ENCODE data around the gene ZNF839.

Gene ZNF839

DNA sequence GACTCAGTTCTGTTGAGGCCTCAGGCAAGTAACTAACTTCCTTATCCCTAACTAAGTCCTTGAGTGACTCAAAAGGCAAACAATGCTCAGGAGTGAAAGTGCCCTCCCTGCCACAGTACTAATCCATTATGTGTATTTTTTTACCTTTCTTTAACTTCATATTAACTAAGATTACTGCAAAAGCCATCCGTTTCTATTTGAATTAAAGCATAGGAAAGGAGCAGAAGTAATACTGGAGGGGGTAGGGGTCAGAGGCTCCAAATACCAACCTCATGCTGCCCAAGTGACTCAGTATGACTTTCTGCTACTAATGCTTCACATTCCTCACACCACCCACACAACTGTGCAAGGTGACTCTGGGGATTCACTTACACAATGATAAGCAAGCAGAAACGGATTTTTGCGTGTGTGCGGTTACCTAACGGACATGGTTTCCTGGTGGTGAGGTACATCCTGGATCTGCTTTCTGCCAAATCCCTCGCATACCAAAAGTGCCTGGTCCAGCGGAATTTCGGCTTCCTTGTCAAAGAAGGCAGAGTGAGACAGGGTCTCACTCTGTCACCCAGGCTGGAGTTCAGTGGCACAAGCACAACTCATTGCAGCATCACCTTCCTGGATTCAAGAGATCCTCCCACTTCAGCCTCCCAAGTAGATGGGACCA is 39.7 kb upstream of the ZNF839 start:
- TF ChIP-seq, protein P1, sequence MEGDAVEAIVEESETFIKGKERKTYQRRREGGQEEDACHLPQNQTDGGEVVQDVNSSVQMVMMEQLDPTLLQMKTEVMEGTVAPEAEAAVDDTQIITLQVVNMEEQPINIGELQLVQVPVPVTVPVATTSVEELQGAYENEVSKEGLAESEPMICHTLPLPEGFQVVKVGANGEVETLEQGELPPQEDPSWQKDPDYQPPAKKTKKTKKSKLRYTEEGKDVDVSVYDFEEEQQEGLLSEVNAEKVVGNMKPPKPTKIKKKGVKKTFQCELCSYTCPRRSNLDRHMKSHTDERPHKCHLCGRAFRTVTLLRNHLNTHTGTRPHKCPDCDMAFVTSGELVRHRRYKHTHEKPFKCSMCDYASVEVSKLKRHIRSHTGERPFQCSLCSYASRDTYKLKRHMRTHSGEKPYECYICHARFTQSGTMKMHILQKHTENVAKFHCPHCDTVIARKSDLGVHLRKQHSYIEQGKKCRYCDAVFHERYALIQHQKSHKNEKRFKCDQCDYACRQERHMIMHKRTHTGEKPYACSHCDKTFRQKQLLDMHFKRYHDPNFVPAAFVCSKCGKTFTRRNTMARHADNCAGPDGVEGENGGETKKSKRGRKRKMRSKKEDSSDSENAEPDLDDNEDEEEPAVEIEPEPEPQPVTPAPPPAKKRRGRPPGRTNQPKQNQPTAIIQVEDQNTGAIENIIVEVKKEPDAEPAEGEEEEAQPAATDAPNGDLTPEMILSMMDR (IDR thresholded peaks at IDR 0.05; ENCODE audit: control extremely low read depth, extremely low read depth, low read depth, missing control alignments) = no peak
- CTCF ChIA-PET = no interaction called here
- DNase-seq (ENCODE audit: extremely low spot score) = no peak
- POLR2A ChIA-PET = no interaction called here

DNA sequence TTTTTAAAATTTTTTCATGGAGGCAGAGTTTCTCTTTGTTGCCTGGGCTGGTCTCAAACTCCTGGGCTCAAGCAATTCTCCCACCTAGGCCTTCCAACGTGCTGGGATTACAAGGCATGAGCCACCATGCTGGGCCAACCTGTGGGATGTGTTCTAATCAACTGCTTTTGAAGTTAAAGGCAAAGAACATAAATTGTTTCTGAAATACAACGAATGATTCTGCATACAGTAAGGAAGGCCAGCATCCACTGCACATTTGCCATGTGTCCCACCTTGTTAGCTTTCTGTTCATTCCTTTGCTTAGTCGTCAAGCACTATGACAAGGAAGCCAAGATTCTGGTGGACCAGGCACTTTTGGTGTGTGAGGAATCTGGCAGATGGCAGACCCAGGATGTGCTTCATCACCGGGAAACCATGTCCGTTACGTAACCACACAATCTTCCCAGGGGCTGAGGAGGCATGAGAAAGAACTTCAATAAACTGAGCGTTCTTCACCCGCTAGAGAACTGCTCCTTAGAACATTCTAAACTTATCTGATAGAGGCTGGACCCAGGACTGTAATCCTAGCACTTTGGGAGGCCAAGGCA is 39.1 kb upstream of the ZNF839 start:
- ChIA-PET POLR2A (no interaction called here), CTCF (no interaction called here)
- no peak for DNase-seq (ENCODE audit: extremely low spot score)
- TF ChIP-seq, protein P1 (IDR thresholded peaks at IDR 0.05; ENCODE audit: control extremely low read depth, extremely low read depth, low read depth, missing control alignments) = no peak

DNA sequence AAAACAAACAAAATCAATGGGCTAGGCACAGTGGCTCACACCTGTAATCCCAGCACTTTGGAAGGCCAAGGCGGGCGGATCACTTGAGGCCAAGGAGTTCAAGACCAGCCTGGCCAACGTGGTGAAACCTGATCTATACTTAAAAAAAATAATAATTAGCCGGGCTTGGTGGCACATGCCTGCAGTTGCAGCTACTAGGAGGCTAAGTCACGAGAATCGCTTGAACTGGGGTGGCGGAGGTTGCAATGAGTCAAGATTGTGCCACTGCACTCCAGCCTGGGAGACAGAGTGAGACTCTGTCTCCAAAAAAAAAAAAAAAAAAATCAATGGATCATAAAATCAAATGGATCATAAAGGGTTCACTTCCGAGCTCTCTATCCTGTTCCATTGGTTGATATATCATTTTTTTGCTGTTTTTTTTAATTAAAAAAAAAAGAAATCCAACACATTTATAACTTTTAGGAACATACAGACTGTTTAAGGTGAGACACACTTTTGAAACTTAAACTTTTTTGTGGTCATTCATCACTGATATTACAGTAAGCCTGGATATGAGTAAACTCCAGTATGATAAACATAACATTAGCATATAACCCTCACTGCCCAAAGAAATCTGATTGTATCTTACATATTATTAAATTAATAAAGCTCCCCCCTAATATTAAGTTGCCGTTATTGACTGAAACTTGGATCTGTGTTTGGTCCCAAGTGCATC is 36.6 kb upstream of the ZNF839 start:
- DNase-seq (ENCODE audit: extremely low spot score) = no peak
- ChIA-PET CTCF (interaction anchor here (0.9 to 2.1 kb wide), 2 partner anchors 8 to 13 kb away, joined by 4 to 6 read pairs; no protein-coding TSS in a partner anchor), POLR2A (no interaction called here)
- TF ChIP-seq, protein P1 (IDR thresholded peaks at IDR 0.05; ENCODE audit: control extremely low read depth, extremely low read depth, low read depth, missing control alignments) = no peak

DNA sequence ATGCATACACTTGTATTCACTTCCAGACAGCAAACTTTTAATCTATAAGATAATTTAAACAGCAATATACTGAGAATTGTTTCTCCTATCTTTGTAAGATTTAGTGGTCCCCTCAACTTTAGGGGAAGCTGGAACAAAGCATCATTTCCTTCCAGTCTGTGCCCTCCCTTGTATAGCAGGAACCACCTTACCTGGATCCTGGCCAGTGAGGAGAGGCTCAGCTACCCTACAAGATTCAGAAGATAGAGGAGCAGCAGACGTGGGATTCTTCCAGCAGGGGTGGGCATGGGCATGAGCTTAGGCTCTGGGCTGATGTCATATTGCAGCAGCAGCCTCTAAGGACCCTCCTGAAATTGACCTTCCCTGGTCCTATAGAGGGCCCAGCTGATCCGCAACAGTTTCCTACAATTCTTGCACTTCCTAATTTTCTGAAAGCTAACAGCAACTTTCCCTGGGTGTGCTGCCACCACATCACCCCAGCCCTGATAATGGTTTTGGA is 35.9 kb upstream of the ZNF839 start:
- DNase-seq (ENCODE audit: extremely low spot score) = no peak
- TF ChIP-seq, protein P1 (IDR thresholded peaks at IDR 0.05; ENCODE audit: control extremely low read depth, extremely low read depth, low read depth, missing control alignments) = no peak
- ChIA-PET POLR2A (no interaction called here), CTCF (interaction anchor here (0.9 to 2.1 kb wide), 2 partner anchors 9 to 12 kb away, joined by 4 to 6 read pairs; no protein-coding TSS in a partner anchor)

DNA sequence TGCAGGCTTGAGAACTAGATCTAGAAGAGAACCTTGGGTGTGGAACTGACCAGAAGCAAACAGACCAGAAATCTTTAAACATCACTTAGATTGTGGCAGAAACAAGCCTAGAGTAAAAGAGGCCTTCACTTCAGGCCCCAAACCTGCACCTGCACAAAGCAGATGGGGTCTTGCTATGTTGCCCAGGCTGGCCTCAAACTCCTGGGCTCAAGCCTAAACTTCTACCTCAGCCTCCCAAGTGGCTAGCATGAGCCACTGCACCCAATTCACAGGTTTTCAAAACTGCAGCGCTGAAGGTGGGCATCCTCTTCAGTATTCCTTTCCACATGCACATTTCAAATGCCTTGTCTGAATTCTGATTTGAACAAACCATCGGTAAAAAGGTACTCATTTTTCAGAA is 34.4 kb upstream of the ZNF839 start:
- TF ChIP-seq, protein P1 (IDR thresholded peaks at IDR 0.05; ENCODE audit: control extremely low read depth, extremely low read depth, low read depth, missing control alignments) = no peak
- ChIA-PET POLR2A (no interaction called here), CTCF (no interaction called here)
- DNase-seq (ENCODE audit: extremely low spot score) = no peak

DNA sequence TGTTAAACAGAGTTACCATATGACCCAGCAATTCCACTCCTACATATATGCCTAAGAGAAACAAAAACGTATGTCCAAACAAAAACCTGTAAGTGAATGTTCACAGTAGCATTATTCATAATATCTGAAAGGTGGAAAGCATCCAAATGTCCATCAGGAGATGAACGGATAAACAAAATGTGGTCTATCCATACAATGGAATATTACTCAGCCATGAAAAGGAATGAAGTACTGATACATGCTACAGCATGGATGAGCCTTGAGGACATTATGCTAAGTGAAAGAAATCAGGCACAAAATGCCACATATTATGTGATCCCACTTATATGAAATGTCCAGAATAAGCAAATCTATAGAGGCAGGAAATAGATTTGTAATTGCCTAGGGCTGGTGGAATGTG is 31.4 kb upstream of the ZNF839 start:
- no peak for DNase-seq (ENCODE audit: extremely low spot score)
- ChIA-PET CTCF (no interaction called here), POLR2A (no interaction called here)
- TF ChIP-seq, protein P1 (IDR thresholded peaks at IDR 0.05; ENCODE audit: control extremely low read depth, extremely low read depth, low read depth, missing control alignments) = no peak

Data from GM10248 (cell line).